NCI-H345 treated with DMSO at 0.1 percent for 48 hours (cell line): ENCODE data around the gene MAP6.

ENCODE experiments used
- DNase-seq: peaks from one replicate; lab custom pipeline; 2025; ENCODE audit not compliant: unreplicated experiment; lab: John Stamatoyannopoulos, UW

The MAP6 gene

GRCh38 chr11:75554258-75555022, 114.4 kb downstream of the MAP6 start:
- DNase-seq: no peak

- no peak for DNase-seq
Measured at GRCh38 chr11:75553889-75554257, 115.0 kb downstream of the MAP6 start.

- DNase-seq: no peak
Measured at GRCh38 chr11:75553182-75553581, 115.7 kb downstream of the MAP6 start.

- DNase-seq: no peak
Measured at GRCh38 chr11:75549370-75549958, 119.4 kb downstream of the MAP6 start.

- no peak for DNase-seq
Measured at GRCh38 chr11:75548595-75549272, 120.1 kb downstream of the MAP6 start.

- DNase-seq: peak; percentile 29
Measured at GRCh38 chr11:75547617-75548058, 121.2 kb downstream of the MAP6 start.

- no peak for DNase-seq
Measured at GRCh38 chr11:75547177-75547576, 121.7 kb downstream of the MAP6 start.

GRCh38 chr11:75543806-75544205, 125.0 kb downstream of the MAP6 start:
- no peak for DNase-seq

- no peak for DNase-seq
Measured at GRCh38 chr11:75542088-75542438, 126.8 kb downstream of the MAP6 start.

- no peak for DNase-seq
Measured at GRCh38 chr11:75541193-75542087, 127.4 kb downstream of the MAP6 start.

- DNase-seq: no peak
Measured at GRCh38 chr11:75539459-75540334, 129.1 kb downstream of the MAP6 start.

- DNase-seq: no peak
Measured at GRCh38 chr11:75538150-75538942, 130.5 kb downstream of the MAP6 start.

GRCh38 chr11:75537740-75538139, 131.1 kb downstream of the MAP6 start:
- no peak for DNase-seq
